GM23338 (cell line): ENCODE measurements around the gene DCN. TPM values are rescaled to one million over a fixed set of nuclear protein-coding genes. Genes with fewer than 3 reads are reported as not detected.

Source experiments
- ATAC-seq: fragments of 200-7000 bp; cut with Tn5 transposase; 3 replicates; pipeline ENCODE4 v1.9.1; 2020
- DNase-seq: peaks from one replicate; pipeline ENCODE4 v3.0.0-alpha.2; 2015; ENCODE audit warnings: low spot score
- H2AFZ ChIP-seq: fragments of 200-600 bp; sonication (generic); 2 replicates; pipeline ENCODE4 v1.8.0; 2016; ENCODE audit warnings: antibody characterized with exemption, mild to moderate bottlenecking, moderate library complexity
- H3F3A ChIP-seq: fragments of 200-600 bp; sonication (generic); replicated peaks from 2 replicates; pipeline ENCODE4 v1.8.0; 2017; ENCODE audit warnings: antibody characterized with exemption, mixed run types, low read depth
- H3K27ac ChIP-seq: fragments of 200-600 bp; sonication (generic); 2 replicates; pipeline ENCODE4 v1.6.1; 2016; ENCODE audit warnings: low read depth
- H3K27me3 ChIP-seq: fragments of 200-600 bp; sonication (generic); 2 replicates; pipeline ENCODE4 v1.8.0; 2016; ENCODE audit warnings: mild to moderate bottlenecking, mixed run types, moderate library complexity; ENCODE audit not compliant: insufficient read depth
- H3K36me3 ChIP-seq: fragments of 200-600 bp; sonication (generic); 2 replicates; pipeline ENCODE4 v1.8.0; 2016; ENCODE audit warnings: mild to moderate bottlenecking; ENCODE audit not compliant: insufficient read depth
- H3K4me1 ChIP-seq: fragments of 200-600 bp; sonication (generic); 2 replicates; pipeline ENCODE4 v1.8.0; 2016; ENCODE audit warnings: mild to moderate bottlenecking, moderate library complexity; ENCODE audit not compliant: insufficient read depth
- H3K4me2 ChIP-seq: fragments of 200-600 bp; sonication (generic); 2 replicates; pipeline ENCODE4 v1.7.1; 2017; ENCODE audit warnings: mixed run types
- H3K4me3 ChIP-seq: fragments of 200-600 bp; sonication (generic); 2 replicates; pipeline ENCODE4 v1.6.1; 2016; ENCODE audit warnings: mixed run types
- H3K79me2 ChIP-seq: fragments of 200-600 bp; sonication (generic); replicated peaks from 2 replicates; pipeline ENCODE4 v1.8.0; 2017; ENCODE audit warnings: mild to moderate bottlenecking; ENCODE audit not compliant: insufficient read depth
- H3K9me2 ChIP-seq: fragments of 200-600 bp; sonication (generic); 2 replicates; pipeline ENCODE4 v1.8.0; 2017; ENCODE audit not compliant: insufficient read depth
- H4K20me1 ChIP-seq: fragments of 200-600 bp; sonication (generic); replicated peaks from 2 replicates; pipeline ENCODE4 v1.8.0; 2017; ENCODE audit warnings: mild to moderate bottlenecking; ENCODE audit not compliant: insufficient read depth
- H3K27ac Mint-ChIP-seq: 2 replicates; pipeline ENCODE4 v1.8.0; 2020; ENCODE audit warnings: inconsistent platforms, mild to moderate bottlenecking, moderate library complexity, mixed read lengths
- H3K27me3 Mint-ChIP-seq: 3 replicates; pipeline ENCODE4 v1.8.0; 2022; ENCODE audit warnings: low read depth, mild to moderate bottlenecking, moderate library complexity, mixed read lengths, inconsistent platforms; ENCODE audit not compliant: insufficient read depth, poor library complexity
- H3K36me3 Mint-ChIP-seq: 3 replicates; pipeline ENCODE4 v1.8.0; 2021; ENCODE audit warnings: low read depth, mild to moderate bottlenecking, inconsistent platforms, moderate library complexity, mixed read lengths
- H3K4me1 Mint-ChIP-seq: 3 replicates; pipeline ENCODE4 v1.8.0; 2020; ENCODE audit warnings: mild to moderate bottlenecking, inconsistent platforms, mixed read lengths
- H3K4me3 Mint-ChIP-seq: 3 replicates; pipeline ENCODE4 v1.8.0; 2021; ENCODE audit warnings: moderate library complexity, mild to moderate bottlenecking, inconsistent platforms, mixed read lengths
- H3K9me3 Mint-ChIP-seq: 3 replicates; pipeline ENCODE4 v1.8.0; 2020; ENCODE audit warnings: moderate library complexity, mild to moderate bottlenecking, inconsistent platforms, mixed read lengths
- CREB1 ChIP-seq: fragments of 250-450 bp; sonication (Bioruptor Pico); IDR thresholded peaks from 2 replicates; pipeline ENCODE4 v1.5.0; 2020; ENCODE audit warnings: low read depth, mild to moderate bottlenecking, moderate library complexity
- CTCF ChIP-seq, 2 experiments: fragments of 200-600 bp in 1 of 2; sonication (generic) in 1 of 2; conservative IDR thresholded peaks; 2 replicates each; pipeline versions ENCODE4 v1.5.1 to v1.6.1; 2016 to 2017; ENCODE audit warnings: antibody characterized with exemption in 2 of 2, low read depth in 2 of 2, mild to moderate bottlenecking in 2 of 2, moderate library complexity in 1 of 2
- ETS1 ChIP-seq: IDR thresholded peaks from 2 replicates; pipeline ENCODE4 v1.6.1; 2016; ENCODE audit warnings: antibody characterized with exemption
- EZH2 ChIP-seq: fragments of 200-600 bp; sonication (generic); IDR thresholded peaks from one replicate; pipeline ENCODE4 v1.8.0; 2017; ENCODE audit warnings: antibody characterized with exemption, mild to moderate bottlenecking, low read depth; ENCODE audit not compliant: unreplicated experiment
- EZH2phosphoT487 ChIP-seq: fragments of 200-600 bp; sonication (generic); IDR thresholded peaks from one replicate; pipeline ENCODE4 v1.8.1; 2018; ENCODE audit warnings: antibody characterized with exemption; ENCODE audit not compliant: unreplicated experiment
- JUNB ChIP-seq: IDR thresholded peaks from one replicate; pipeline ENCODE4 v1.6.1; 2016; ENCODE audit warnings: antibody characterized with exemption; ENCODE audit not compliant: unreplicated experiment
- NANOG ChIP-seq: IDR thresholded peaks from 2 replicates; pipeline ENCODE4 v1.6.1; 2016; ENCODE audit warnings: antibody characterized with exemption, borderline replicate concordance
- POLR2AphosphoS5 ChIP-seq: IDR thresholded peaks from 2 replicates; pipeline ENCODE4 v1.6.1; 2016; ENCODE audit warnings: antibody characterized with exemption, low read depth
- REST ChIP-seq: IDR thresholded peaks from one replicate; pipeline ENCODE4 v1.6.1; 2018; ENCODE audit warnings: antibody characterized with exemption; ENCODE audit not compliant: unreplicated experiment
- STAT1 ChIP-seq: IDR thresholded peaks from one replicate; pipeline ENCODE4 v1.6.1; 2016; ENCODE audit warnings: antibody characterized with exemption; ENCODE audit not compliant: unreplicated experiment
- ZNF114 ChIP-seq: fragments of 250-450 bp; sonication (Bioruptor Pico); IDR thresholded peaks from 2 replicates; pipeline ENCODE4 v1.5.0; 2020; ENCODE audit warnings: mild to moderate bottlenecking, moderate library complexity
- ZNF331 ChIP-seq: fragments of 250-450 bp; sonication (Bioruptor Pico); IDR thresholded peaks from 2 replicates; pipeline ENCODE4 v1.5.0; 2020; ENCODE audit warnings: low read depth, mild to moderate bottlenecking, moderate library complexity
- ZNF462 ChIP-seq: fragments of 250-450 bp; sonication (Bioruptor Pico); IDR thresholded peaks from 2 replicates; pipeline ENCODE4 v1.5.0; 2020; ENCODE audit warnings: mild to moderate bottlenecking, moderate library complexity
- polyA plus RNA-seq: library from polyadenylated mRNA; unstranded; fragments of >200 nt; fragmentation: Nextera tagmentation; extraction: Ambion mirVana; gene quantifications from 2 replicates; pipeline ENCODE4 v1.2.1, GENCODE V29; 2016
- total RNA-seq: library from RNA; depleted of rRNA; stranded (reverse); fragments of >200 nt; shearing (Covaris generic); gene quantifications from 2 replicates; pipeline ENCODE4 v1.2.3, GENCODE V29; 2014

DCN gene
- total and polyA plus RNA-seq, 2 experiments from 2014 or later = not detected

- DNase-seq = no peak
- Mint-ChIP-seq H3K36me3 (no peaks in the 10 kb centered on the region), H3K4me1 (no peaks in the 10 kb centered on the region), H3K27me3 (peaks cover 1% of the 10 kb centered on the region), H3K4me3 (no peak overlapping the region), H3K9me3 (no peaks in the 10 kb centered on the region), H3K27ac (no peak overlapping the region)
- Histone ChIP-seq H3K79me2 (no peaks in the 10 kb centered on the region), H3K36me3 (no peaks in the 10 kb centered on the region), H3K4me1 (no peaks in the 10 kb centered on the region), H3F3A (no peaks in the 10 kb centered on the region), H3K27ac (no peak overlapping the region), H2AFZ (no peak overlapping the region), H3K4me2 (no peak overlapping the region), H3K27me3 (no peaks in the 10 kb centered on the region), H3K9me2 (no peaks in the 10 kb centered on the region; the same call in 1 of the 2 replicates), H4K20me1 (no peaks in the 10 kb centered on the region), H3K4me3 (no peak overlapping the region)
- TF ChIP-seq ZNF462 (CRISPR knock-in tag) (no peak), POLR2AphosphoS5 (no peak), ZNF114 (CRISPR knock-in tag) (no peak), ZNF331 (CRISPR knock-in tag) (no peak), CTCF (conservative IDR thresholded peaks at IDR 0.05; ENCODE audit: low read depth in 2 of 2) (no peak), EZH2phosphoT487 (no peak), REST (no peak), JUNB (no peak), ETS1 (no peak), STAT1 (no peak), NANOG (no peak), CREB1 (no peak), EZH2 (no peak)
- no peak for ATAC-seq
Measured at GRCh38 chr12:91119089-91119488, 63.5 kb downstream of the DCN start.
